HUES6 (cell line): ENCODE results near the gene MITD1.
"Not testable (repeated sequence)": the region's sequence is repeated elsewhere in the genome, so short reads cannot be mapped to it uniquely, and the experiment has no call there.

Source experiments
- H3K27ac ChIP-seq: 2 replicates; pipeline ENCODE4 v1.7.0; 2013; ENCODE audit warnings: low read depth, mild to moderate bottlenecking, low read length, inconsistent platforms
- H3K27me3 ChIP-seq: 2 replicates; pipeline ENCODE4 v1.6.1; 2013; ENCODE audit warnings: low read length; ENCODE audit not compliant: control insufficient read depth, insufficient read depth
- H3K36me3 ChIP-seq: 2 replicates; pipeline ENCODE4 v1.6.1; 2013; ENCODE audit warnings: low read length; ENCODE audit not compliant: control insufficient read depth, insufficient read depth
- H3K4me1 ChIP-seq: 2 replicates; pipeline ENCODE4 v1.6.1; 2013; ENCODE audit warnings: low read length; ENCODE audit not compliant: control insufficient read depth, insufficient read depth
- H3K4me3 ChIP-seq: 2 replicates; pipeline ENCODE4 v1.5.1; 2013; ENCODE audit warnings: low read depth, low read length
- H3K9ac ChIP-seq: one replicate; pipeline ENCODE4 v1.6.1; 2013; ENCODE audit warnings: mild to moderate bottlenecking, low read length
- H3K9me3 ChIP-seq: 2 replicates; pipeline ENCODE4 v1.6.1; 2013; ENCODE audit warnings: low read depth, low read length; ENCODE audit not compliant: control insufficient read depth, insufficient read depth

MITD1 gene

GRCh38 chr2:99180755-99181623 is at the start of gene MITD1, which contains the start of gene MRPL30:
TSS of gene MITD1 (minus strand) at chr2:99181058. CDS start at chr2:99180981, 77 bp downstream.
TSS of gene MRPL30 (plus strand) at chr2:99181184. CDS start at chr2:99186204, 5,020 bp downstream.
- Histone ChIP-seq H3K4me1 (no peaks in the 10 kb centered on the region), H3K27ac (peak within 1 kb of the TSS; percentile 65), H3K9me3 (no peaks in the 10 kb centered on the region), H3K27me3 (no peaks in the 10 kb centered on the region), H3K9ac (peak within 1 kb of the TSS; percentile 89), H3K4me3 (peak within 1 kb of the TSS; percentile 94), H3K36me3 (no peaks in the 10 kb centered on the region)

DNA sequence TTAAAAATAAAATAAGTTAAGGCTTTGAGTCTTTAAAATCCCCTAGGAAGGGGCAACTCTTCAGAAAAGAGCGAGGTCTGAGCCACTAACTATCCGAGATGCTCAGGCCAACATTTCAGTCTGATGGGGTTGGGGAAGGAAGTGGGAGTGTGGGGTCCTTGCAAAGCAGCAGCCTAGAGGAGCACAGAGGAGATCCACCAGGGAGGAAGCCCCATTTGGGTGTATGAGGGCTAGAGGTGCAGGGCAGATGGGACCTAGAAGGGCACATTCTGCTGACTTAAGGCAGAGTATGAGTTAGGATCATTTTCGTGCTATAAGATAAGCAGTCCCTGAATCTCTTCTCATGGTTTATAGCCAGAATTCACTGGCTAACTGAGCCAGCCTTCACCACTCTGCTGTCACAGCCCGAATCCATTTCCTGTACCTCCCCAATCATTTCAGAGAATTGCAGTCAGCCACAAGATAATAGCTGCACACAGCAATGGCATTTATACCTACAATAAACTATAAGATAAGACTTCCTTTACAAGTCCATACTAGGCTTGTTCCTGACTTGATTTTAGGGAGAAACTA is 37.2 kb upstream of the MITD1 start:
- Histone ChIP-seq H3K36me3 (no peaks in the 10 kb centered on the region), H3K27me3 (no peaks in the 10 kb centered on the region), H3K9me3 (no peaks in the 10 kb centered on the region), H3K9ac (no peak overlapping the region), H3K4me3 (no peak overlapping the region), H3K27ac (no peak overlapping the region), H3K4me1 (no peaks in the 10 kb centered on the region)

- no peak overlapping the region for H3K4me3 ChIP-seq
- H3K9me3 ChIP-seq = no peaks in the 10 kb centered on the region
- H3K27me3 ChIP-seq = no peaks in the 10 kb centered on the region
- no peaks in the 10 kb centered on the region for H3K4me1 ChIP-seq
- H3K27ac ChIP-seq = no peak overlapping the region
- no peaks in the 10 kb centered on the region for H3K36me3 ChIP-seq
- no peak overlapping the region for H3K9ac ChIP-seq
Observed at GRCh38 chr2:99216096-99216495, 35.2 kb upstream of the MITD1 start.

- H3K36me3 ChIP-seq = peaks cover 5% of the 10 kb centered on the region; the same call in 1 of the 2 replicates
- no peak overlapping the region for H3K27ac ChIP-seq
- H3K9me3 ChIP-seq = peaks cover 35% of the 10 kb centered on the region
- no peaks in the 10 kb centered on the region for H3K27me3 ChIP-seq
- H3K4me3 ChIP-seq = no peak overlapping the region
- H3K4me1 ChIP-seq = no peaks in the 10 kb centered on the region
- H3K9ac ChIP-seq = no peak overlapping the region
Observed at GRCh38 chr2:99205491-99205890, 24.6 kb upstream of the MITD1 start.

GRCh38 chr2:99201959-99202678 is 21.3 kb upstream of the MITD1 start:
- Histone ChIP-seq H3K9ac (no peak overlapping the region), H3K4me1 (no peaks in the 10 kb centered on the region), H3K27me3 (no peaks in the 10 kb centered on the region), H3K4me3 (no peak overlapping the region), H3K36me3 (peaks cover 18% of the 10 kb centered on the region), H3K9me3 (peaks cover 29% of the 10 kb centered on the region), H3K27ac (no peak overlapping the region)

DNA sequence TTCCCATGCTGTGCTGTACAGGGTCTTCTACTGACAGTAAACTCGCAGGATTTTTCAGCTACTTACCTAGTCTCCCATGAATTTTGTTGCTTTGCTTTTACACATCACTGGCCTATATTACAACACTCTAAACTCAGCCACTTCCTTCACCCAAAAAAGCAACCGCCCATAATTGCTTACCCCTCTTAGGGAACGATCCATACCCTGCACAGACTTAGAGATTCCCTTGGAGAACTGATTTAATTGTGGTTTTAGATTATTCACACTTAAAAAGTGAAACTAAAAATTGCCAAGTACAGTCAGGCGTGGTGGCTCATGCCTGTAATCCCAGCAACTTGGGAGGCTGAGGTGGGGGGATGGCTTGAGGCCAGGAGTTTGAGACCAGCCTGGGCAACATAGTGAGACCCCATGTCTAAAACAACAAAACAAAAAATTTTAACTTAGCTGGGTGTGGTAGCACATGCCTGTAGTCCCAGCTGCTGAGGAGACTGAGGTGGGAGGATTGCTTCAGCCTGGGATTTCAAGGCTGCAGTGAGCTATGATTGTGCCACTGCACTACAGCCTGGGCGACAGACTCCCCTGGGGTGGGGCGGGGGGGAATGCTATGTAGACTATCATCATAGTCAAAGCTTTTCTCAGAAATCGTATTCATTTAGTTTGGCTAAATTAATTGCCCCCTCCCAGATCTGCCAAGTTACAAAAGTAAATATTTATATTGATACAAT is 19.4 kb upstream of the MITD1 start:
- Histone ChIP-seq H3K27ac (no peak overlapping the region), H3K9ac (no peak overlapping the region), H3K4me3 (no peak overlapping the region)

GRCh38 chr2:99198103-99198841 is 17.4 kb upstream of the MITD1 start:
- Histone ChIP-seq H3K4me3 (no peak overlapping the region), H3K36me3 (peaks cover 47% of the 10 kb centered on the region), H3K9ac (no peak overlapping the region), H3K27me3 (no peaks in the 10 kb centered on the region), H3K27ac (no peak overlapping the region), H3K9me3 (0 out of 2 replicates have a peak, but pooled peaks cover 1% of the 10 kb centered on the region), H3K4me1 (no peaks in the 10 kb centered on the region)

More for the DNA sequence above, 19.4 kb upstream of the MITD1 start:
- Histone ChIP-seq H3K9me3 (peaks cover 17% of the 10 kb centered on the region), H3K27me3 (no peaks in the 10 kb centered on the region), H3K36me3 (peaks cover 36% of the 10 kb centered on the region), H3K4me1 (no peaks in the 10 kb centered on the region)

GRCh38 chr2:99192364-99192763 is 11.5 kb upstream of the MITD1 start:
- H3K36me3 ChIP-seq = peaks cover 73% of the 10 kb centered on the region
- not testable (repeated sequence) for H3K4me1 ChIP-seq

GRCh38 chr2:99190548-99190947 is 9.7 kb upstream of the MITD1 start:
- no peaks in the 10 kb centered on the region for H3K27me3 ChIP-seq
- H3K9ac ChIP-seq = no peak overlapping the region
- no peak overlapping the region for H3K27ac ChIP-seq
- no peak overlapping the region for H3K4me3 ChIP-seq
- H3K4me1 ChIP-seq = no peaks in the 10 kb centered on the region
- H3K36me3 ChIP-seq = peaks cover 61% of the 10 kb centered on the region
- no peaks in the 10 kb centered on the region for H3K9me3 ChIP-seq

More at GRCh38 chr2:99192364-99192763, 11.5 kb upstream of the MITD1 start:
- not testable (repeated sequence) for H3K9me3 ChIP-seq, H3K27me3 ChIP-seq, H3K27ac ChIP-seq, H3K4me3 ChIP-seq, H3K9ac ChIP-seq

- Histone ChIP-seq H3K9ac (no peak overlapping the region), H3K27me3 (no peaks in the 10 kb centered on the region), H3K27ac (no peak overlapping the region), H3K36me3 (peaks cover 48% of the 10 kb centered on the region), H3K4me3 (no peak overlapping the region), H3K4me1 (no peaks in the 10 kb centered on the region), H3K9me3 (no peaks in the 10 kb centered on the region)
Observed at GRCh38 chr2:99188357-99188756, 7.5 kb upstream of the MITD1 start.
